ENCODE measurements around the gene TNFRSF13B.
"Not testable (repeated sequence)": the region's sequence is repeated elsewhere in the genome, so short reads cannot be mapped to it uniquely, and the experiment has no call there.

The TNFRSF13B gene

GRCh38 chr17:17008621-17009397 is 36.9 kb upstream of the TNFRSF13B start:
- FAIRE-seq; DNase-seq (ENCODE audit: insufficient read length, low spot score): not testable (repeated sequence)

- FAIRE-seq: not testable (repeated sequence)
Measured at GRCh38 chr17:17007891-17008290, 36.0 kb upstream of the TNFRSF13B start.

GRCh38 chr17:17004997-17005614 is 33.2 kb upstream of the TNFRSF13B start:
- not testable (repeated sequence) for FAIRE-seq; DNase-seq (ENCODE audit: insufficient read length, low spot score)

More at GRCh38 chr17:17007891-17008290, 36.0 kb upstream of the TNFRSF13B start:
- not testable (repeated sequence) for DNase-seq (ENCODE audit: insufficient read length, low spot score)

- TF ChIP-seq POLR2A (IDR thresholded peaks at IDR 0.05; ENCODE audit: low read depth, low read length): no peak
- DNase-seq (ENCODE audit: insufficient read length, low spot score) (no peak), FAIRE-seq (no peak)
Measured at GRCh38 chr17:17004251-17004996, 32.5 kb upstream of the TNFRSF13B start.

- DNase-seq (ENCODE audit: insufficient read length, low spot score); FAIRE-seq: not testable (repeated sequence)
Measured at GRCh38 chr17:17002731-17003715, 31.1 kb upstream of the TNFRSF13B start.

GRCh38 chr17:17001874-17002520 is 30.1 kb upstream of the TNFRSF13B start:
- FAIRE-seq (no peak), DNase-seq (ENCODE audit: insufficient read length, low spot score) (peak; percentile 88)
- TF ChIP-seq POLR2A (IDR thresholded peaks at IDR 0.05; ENCODE audit: low read depth, low read length): no peak

- FAIRE-seq (no peak), DNase-seq (ENCODE audit: insufficient read length, low spot score) (no peak)
- no peak for TF ChIP-seq POLR2A (IDR thresholded peaks at IDR 0.05; ENCODE audit: low read depth, low read length)
Measured at GRCh38 chr17:17001076-17001777, 29.3 kb upstream of the TNFRSF13B start.

GRCh38 chr17:16999931-17000625 is 28.2 kb upstream of the TNFRSF13B start:
- no peak for TF ChIP-seq POLR2A (IDR thresholded peaks at IDR 0.05; ENCODE audit: low read depth, low read length)
- no peak for DNase-seq (ENCODE audit: insufficient read length, low spot score)
- FAIRE-seq: no peak

GRCh38 chr17:16997514-16998429 is 25.9 kb upstream of the TNFRSF13B start:
- TF ChIP-seq POLR2A (IDR thresholded peaks at IDR 0.05; ENCODE audit: low read depth, low read length): no peak
- DNase-seq (ENCODE audit: insufficient read length, low spot score) (no peak), FAIRE-seq (no peak)

GRCh38 chr17:16996726-16997125 is 24.8 kb upstream of the TNFRSF13B start:
- not testable (repeated sequence) for DNase-seq (ENCODE audit: insufficient read length, low spot score); FAIRE-seq

- no peak for TF ChIP-seq POLR2A (IDR thresholded peaks at IDR 0.05; ENCODE audit: low read depth, low read length)
- FAIRE-seq: no peak
- DNase-seq (ENCODE audit: insufficient read length, low spot score): no peak
Measured at GRCh38 chr17:16995930-16996329, 24.0 kb upstream of the TNFRSF13B start.
